ENCODE data around the gene VNN1.

VNN1 gene, protein sequence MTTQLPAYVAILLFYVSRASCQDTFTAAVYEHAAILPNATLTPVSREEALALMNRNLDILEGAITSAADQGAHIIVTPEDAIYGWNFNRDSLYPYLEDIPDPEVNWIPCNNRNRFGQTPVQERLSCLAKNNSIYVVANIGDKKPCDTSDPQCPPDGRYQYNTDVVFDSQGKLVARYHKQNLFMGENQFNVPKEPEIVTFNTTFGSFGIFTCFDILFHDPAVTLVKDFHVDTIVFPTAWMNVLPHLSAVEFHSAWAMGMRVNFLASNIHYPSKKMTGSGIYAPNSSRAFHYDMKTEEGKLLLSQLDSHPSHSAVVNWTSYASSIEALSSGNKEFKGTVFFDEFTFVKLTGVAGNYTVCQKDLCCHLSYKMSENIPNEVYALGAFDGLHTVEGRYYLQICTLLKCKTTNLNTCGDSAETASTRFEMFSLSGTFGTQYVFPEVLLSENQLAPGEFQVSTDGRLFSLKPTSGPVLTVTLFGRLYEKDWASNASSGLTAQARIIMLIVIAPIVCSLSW

DNA sequence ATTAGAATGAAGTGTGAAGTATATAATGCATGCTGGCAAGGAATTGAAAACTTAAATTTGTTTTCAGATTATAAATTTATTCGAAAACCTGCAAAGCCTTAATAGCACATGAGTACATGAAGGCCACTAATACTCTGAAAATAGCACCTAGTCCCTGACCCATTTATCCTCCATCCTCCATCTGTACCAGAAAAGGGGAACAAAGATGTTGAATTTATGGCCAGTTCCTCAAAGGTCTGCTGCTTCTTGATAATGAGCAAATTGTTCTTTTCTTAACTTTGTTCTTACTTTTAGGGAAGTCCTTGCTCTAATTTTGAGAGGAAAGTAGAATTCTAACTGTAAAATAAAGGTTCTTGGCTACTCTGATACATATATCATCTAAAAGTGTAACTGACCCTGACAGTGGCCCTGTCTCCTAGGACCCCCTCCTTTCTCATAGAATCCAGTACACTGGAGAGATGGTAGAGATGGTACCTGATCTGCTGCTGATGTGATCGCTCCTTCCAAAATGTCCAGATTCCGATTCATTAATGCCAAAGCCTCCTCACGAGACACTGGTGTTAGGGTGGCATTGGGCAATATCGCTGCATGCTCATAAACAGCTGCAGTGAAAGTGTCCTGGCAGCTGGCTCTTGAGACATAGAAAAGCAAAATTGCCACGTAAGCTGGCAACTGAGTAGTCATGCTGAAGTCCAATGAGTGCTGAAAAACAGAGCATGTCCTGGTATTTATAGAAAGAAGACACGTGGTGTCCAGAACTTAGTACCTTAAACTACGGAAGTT lies at the start of gene VNN1:
Gene VNN1 (minus strand): TSS at position 704 of the 783 bp plus-strand sequence. CDS start 20 bp downstream, at position 684.
- DNase-seq (ENCODE audit: low read depth, low spot score) = no peak

DNA sequence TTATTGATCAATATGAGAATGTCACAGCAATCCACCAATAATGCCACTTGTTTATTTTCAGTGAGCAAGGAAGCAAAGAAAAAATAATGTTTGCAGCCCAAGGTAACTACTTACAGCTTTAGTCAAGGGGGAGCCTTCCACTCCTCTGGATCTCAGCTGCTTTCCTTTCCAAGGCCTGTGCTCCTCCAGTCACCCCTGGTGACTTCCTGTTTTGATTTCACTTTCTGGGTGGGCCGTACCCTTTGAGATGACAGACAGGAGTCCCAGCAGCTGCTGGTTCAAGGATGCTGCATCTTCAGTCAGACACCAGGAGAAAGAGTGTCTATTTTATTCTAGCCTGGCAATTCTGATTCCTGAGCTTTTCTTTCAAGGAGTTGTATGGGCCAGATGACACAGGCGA lies 49.4 kb upstream of the VNN1 start:
- DNase-seq (ENCODE audit: low read depth, low spot score) = peak; percentile 6

DNA sequence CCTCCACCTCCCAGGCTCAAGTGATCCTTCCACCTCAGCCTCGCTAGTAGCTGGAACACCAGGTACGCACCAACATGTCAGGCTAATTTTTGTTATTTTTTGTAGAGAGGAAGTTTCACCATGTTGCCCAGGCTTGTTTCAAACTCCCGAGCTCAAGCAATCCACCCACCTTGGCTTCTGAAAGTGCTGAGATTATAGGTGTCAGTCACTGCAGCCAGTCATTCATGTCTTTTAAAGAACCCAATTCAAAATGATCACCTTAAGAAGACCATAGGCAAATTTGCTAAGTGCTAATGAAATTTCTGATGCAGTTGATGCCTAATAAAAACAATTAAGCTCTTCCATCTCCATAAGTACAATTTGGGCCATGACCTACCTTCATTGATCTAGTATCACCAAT lies 46.4 kb upstream of the VNN1 start:
- DNase-seq (ENCODE audit: low read depth, low spot score) = no peak

DNA sequence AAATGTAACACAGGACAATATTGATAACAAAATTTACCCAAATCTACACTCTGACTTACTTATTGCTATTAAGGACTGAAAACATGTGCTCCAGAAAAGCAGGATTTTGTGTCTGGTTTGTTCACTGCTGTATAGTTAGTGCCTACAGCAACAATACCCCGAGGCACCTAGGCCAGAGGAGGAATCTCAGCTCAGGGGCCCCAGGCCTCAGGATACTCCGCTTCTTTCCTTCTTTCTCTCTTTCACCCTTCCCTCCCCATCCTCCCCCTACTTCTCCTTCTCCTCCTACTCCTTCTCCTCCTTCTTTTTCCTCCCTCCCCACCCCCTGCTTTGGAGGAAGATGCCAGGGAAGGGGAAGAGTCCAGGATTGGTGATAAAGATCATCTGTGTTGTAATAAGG lies 44.8 kb upstream of the VNN1 start:
- no peak for DNase-seq (ENCODE audit: low read depth, low spot score)

DNA sequence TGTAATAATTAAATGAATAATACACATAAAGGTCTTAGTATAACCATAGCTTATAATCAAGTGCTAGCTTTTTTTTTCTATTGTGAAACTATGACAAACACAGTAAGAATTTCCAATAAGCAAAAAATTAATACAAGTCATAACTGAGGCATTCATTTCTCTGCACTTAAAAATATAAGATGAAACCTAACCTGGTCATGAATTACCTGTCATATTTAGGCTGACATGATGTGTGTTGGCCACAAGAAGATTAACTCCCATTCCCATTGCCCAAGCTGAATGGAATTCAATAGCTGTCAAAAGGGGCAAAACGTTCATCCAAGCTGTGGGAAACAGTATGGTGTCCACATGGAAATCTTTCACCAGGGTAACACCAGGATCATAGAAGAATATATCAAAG lies 38.4 kb upstream of the VNN1 start:
- no peak for DNase-seq (ENCODE audit: low read depth, low spot score)

DNA sequence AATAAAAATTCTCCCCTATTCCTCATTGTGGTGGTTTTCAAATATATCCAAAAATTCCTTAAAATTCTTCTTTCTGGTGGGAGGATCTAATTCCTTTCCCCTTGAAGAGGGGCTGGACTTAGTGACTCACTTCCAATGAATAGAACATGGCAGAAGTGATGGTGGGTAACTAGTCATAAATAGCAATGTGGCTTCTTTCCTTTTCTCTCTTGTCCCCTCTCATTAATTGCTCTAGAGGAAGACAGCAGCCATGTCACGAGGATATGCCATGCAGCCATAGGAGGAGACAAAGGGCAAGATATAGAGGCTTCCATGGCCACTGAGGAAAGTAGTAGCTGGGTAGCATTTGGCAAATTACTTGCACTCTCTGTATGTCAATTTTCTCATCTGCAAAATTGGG lies 38.0 kb upstream of the VNN1 start:
- DNase-seq (ENCODE audit: low read depth, low spot score) = no peak

DNA sequence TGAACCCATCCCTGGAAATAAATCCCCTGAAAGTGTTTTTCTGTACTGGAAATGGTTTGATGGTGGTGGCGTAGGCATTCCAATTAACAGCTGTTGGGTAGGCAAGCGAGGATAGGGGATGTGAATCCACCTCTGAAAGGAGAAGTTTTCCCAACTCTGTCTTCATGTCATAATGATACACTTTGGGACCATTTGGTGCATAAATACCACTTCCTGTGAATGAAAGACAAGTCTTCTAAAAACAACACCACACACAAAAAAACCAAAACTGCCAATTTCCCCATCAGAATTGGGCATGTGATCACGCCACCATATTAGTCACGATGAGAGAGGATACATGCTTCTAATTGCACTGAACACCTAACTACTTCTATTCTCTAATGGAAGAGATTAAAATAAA lies 37.5 kb upstream of the VNN1 start:
- no peak for DNase-seq (ENCODE audit: low read depth, low spot score)

DNA sequence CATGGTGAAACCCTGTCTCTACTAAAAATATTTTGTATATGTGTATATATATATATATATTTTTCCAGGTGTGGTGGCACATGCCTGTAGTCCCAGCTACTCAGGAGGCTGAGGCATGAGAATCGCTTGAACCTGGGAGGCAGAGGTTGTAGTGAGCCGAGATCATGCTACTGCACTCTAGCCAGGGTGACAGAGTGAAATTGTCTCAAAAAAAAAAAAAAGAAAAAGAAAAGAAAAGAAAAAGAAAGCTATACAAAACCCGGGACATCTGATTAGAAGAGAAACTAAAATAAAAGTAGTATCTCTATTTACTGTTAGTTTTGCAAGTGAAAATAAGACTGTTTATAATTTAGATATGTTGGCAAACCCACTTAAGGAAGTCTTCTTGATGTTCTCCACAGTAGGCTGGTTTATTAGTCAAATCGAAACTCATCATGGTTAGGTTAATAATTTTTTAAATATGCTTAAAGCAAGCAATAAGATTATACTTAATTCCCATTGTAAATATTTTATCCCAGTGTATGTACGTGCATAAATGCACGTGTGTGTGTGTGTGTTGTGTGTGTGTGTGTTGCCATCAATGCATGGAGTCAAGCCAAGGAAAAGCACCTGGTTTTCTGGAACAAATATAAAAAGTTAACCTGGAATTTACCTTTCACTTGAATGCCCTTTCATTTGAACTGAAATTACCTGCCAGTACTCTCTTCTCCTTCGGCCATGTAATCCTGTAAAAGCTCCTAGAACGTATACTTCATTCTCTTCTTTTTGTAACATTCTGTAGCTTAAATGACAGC lies 36.8 kb upstream of the VNN1 start:
- DNase-seq (ENCODE audit: low read depth, low spot score) = no peak

DNA sequence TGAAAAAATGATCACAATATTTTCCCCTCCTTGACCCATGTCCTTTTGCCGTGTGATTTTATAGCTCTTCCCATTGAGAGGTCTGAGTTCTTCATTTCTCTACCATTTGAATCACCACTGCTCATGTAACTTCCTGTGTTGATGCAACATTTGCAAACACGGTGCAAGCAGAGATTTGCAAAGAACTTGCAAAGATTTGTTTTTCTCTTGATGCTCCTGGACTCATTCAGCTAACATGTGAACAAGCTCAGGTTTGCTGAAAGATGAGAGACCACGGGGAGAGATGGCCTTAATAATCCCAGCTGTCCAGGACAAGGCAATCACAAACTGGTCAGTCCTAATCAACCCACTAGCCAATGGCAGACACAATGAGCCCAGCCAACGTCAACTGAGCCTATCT lies 35.3 kb upstream of the VNN1 start:
- no peak for DNase-seq (ENCODE audit: low read depth, low spot score)

DNA sequence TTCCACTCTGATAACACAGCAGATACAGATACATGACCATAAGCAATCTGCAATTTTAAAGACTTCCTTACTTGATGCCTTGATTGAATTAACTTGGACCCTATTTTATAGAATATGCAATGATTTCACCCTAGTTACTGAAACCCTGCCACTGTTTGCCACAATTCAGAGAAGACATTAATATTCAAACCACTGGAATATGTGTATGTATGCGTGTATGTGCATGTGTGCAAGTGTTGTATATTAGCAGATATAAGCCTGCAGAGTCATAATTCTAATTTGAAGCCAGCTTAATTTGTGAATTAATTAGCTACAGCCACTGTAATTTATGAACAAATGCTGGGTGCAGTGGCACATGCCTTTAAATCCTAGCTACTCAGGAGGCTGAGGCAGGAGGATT lies 34.6 kb upstream of the VNN1 start:
- no peak for DNase-seq (ENCODE audit: low read depth, low spot score)

DNA sequence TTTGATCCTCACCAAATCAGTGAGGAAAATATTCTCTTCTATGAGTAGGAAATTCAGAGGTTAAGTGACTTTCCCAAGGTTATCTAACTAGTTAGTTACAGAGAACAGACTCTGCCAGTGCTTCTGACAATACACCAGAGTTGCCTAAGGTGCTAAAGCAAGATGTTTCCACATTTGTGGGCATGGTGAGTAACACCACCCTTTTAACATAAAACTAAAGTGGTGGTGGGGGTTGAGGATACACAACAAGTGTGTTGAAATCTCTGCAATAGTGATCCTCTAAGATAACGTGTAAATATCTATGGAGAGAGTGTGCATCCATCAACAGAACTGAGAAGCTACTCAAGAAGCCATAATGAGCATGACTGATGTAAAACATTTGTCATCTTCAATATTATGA lies 32.2 kb upstream of the VNN1 start:
- DNase-seq (ENCODE audit: low read depth, low spot score) = no peak

DNA sequence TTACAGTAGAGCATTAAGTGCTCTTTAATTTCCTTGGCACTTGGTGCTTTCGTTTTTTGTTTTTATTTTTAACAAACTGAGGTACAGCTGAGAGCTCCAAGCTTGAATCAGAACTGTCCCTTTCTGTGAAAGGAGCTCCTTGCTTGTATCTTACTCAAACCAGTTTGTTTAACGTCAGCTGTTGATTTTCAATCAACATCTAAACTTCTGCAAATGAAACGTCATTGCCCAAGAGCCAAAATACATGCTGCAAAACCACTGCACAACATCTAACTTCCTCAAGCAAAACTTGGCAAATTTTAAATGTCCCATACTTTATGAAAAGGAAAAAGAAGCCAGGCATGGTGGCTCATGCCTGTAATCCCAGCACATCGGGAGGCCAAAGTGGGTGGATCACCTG lies 28.6 kb upstream of the VNN1 start:
- DNase-seq (ENCODE audit: low read depth, low spot score) = no peak

DNA sequence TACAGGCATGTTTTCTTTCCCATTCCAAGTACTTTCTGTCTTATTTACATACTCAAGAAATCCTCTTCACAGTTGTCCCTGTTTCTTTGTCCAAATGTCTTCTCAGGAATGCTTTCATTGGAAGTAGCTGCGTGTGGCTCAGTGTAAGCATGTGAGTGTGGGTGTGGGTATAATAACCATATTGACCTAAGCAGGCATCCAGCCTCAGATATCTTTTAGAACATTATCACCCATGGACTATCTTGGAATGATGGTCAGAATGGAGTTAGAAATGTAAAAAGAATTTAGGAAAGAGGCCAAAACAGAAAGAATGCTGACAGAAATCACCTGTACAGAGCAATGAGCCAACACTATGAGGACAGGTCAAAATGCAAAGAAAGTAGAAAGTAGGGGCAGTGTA lies 27.4 kb upstream of the VNN1 start:
- no peak for DNase-seq (ENCODE audit: low read depth, low spot score)

DNA sequence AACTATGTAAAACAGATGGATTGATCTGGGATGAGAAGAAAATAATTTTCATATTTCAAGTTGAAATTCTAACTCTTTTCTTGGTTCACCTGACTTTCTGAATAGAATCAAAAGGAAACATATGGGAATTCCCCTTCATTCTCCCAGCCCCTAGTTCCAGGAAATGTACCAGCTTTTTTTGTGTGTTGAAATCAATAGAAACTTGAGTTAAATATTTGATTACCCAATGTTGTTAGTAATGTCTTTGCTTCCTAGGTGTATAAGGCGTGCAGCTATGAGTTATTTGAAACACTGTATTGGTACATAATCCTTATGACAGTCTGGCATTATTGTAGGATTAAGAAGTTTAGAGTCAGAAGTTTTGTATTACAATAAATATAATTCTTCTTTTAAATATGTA lies 22.4 kb upstream of the VNN1 start:
- DNase-seq (ENCODE audit: low read depth, low spot score) = no peak

DNA sequence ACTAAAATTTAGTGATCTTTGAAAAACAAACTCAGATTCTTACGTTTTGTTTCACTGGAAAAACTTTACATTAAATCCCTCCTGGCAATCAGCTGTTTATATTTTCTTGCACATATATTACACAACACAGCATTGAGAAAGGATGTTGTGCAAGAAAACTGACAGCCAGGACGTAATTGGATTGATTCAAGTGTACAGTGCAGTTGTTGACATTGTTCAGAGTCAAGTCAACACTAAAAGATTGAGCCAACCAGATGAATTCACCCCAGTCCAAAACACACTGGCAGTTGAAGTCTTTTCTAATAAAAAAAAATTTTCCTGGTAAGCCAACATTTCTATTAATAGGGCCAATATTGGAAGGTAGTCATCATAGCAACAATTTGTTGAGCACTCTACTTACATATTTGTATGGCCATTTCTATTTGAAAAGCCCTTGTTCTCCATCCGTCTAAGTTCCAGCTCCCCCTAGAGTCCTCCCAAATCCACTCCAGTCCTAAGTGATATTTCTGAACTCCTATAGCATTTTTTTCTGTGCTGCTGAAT lies 20.9 kb upstream of the VNN1 start:
- DNase-seq (ENCODE audit: low read depth, low spot score) = no peak

DNA sequence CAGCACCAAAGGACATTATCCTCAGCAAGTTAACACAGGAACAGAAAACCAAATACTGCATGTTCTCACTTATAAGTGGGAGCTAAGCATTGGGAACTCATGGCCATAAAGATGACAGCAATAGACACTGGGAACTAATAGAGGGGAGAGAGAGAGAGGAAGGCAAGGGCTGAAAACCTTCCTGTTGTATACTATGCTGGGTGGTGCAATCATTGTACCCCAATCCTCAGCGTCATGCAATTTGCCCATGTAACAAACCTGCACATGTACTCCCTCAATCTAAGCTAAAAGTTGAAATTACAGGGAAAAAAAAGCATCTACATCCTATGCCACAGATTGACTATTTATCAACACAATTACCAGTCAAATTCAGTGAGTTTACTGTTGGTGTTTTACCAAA lies 20.0 kb upstream of the VNN1 start:
- DNase-seq (ENCODE audit: low read depth, low spot score) = no peak

DNA sequence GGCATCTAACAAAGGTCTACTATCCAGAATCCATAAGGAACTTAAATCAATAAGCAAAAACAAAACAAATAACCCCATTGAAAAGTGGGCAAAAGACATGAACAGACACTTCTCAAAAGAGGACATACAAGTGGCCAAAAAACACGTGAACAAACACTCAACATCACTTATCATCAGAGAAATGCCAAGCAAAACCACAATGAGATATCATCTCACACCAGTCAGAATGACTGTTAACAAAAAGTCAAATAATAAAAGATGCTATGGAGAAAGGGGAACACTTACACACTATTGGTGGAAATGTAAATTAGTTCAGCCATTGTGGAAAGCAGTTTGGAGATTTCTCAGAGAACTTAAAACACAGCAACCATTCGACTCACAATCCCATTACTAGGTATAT lies 19.4 kb upstream of the VNN1 start:
- no peak for DNase-seq (ENCODE audit: low read depth, low spot score)

DNA sequence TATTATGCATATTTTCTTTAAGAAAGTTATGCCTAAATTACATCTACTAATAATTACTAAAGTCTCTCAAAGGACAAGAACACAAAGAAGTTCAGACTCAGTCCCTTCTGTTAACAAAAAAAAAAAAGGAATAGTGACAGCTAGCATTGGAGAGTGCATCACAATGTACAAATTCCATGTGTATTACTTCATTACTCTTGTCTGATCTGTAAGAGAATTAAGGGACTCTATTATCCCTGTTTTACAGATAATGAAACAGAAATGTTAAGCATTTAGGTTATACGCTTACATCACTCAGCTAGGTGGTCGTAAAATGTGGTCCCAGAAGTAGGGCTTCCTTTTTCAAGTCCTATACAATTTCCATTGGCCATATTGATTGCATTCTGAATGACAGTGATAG lies 17.2 kb upstream of the VNN1 start:
- DNase-seq (ENCODE audit: low read depth, low spot score) = no peak

DNA sequence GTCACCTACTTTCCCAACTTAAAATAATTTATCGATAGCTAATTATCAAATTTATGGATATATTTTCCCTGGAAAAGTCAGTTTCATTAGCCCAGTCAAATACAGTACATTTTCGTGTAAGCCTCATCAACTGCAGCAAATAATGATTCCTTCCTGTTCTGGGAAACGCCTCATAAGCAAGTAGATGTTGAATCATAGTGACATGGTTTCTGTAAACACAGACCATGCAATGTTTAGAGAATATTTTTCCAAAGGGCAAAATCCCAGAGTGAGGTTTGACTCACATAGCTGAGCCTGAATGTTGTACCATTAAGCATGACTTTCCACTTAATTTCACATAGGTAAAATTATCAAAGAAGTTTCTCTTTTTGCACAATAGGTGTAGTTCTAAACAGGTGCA lies 16.7 kb upstream of the VNN1 start:
- DNase-seq (ENCODE audit: low read depth, low spot score) = no peak

DNA sequence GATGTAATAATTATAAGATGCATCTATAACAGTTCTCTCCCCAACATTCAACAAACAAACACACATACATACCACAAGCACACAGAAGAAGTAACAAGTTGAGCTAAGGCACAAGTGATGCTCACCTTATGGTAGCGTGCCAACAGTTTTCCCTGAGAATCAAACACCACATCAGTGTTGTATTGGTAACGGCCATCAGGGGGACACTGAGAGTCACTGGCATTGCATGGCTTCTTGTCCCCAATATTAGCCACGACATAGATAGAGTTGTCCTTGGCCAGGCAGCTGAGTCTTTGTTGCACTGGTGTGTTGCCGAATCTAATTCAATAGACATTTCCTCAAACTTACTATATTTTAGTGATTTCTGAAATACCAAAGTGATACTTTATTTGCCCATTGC lies 14.8 kb upstream of the VNN1 start:
- no peak for DNase-seq (ENCODE audit: low read depth, low spot score)

DNA sequence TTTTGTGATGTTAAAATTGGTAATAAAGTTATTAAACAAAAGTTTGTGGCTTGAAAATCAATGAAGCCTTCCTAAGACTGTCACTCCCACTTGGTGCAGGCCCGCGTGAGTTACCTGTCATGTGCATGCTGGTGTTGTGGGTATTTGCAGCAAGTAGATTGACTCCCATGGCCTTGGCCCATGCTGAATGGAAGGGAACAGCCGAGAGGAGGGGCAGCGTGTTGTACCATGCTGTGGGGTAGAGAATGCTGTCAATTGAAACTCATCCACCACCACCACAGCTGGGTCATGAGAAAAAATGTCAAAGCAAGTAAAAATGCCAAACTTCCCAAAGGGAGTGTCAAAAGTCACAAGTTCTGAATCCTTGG lies 12.7 kb upstream of the VNN1 start:
- DNase-seq (ENCODE audit: low read depth, low spot score) = no peak

Measured in activated CD4-positive, CD25-positive, alpha-beta regulatory T cell treated with anti-CD3 and anti-CD28 coated beads, Interleukin-2, amount 50 U/mL, for 16 hours (primary cell).